BLaER1 treated with 17β-estradiol and CSF1 and Interleukin-3, amounts not matched to agents 10 nM and 100 nM (cell line): Measurements from ENCODE around the gene RSU1.
"Not testable (repeated sequence)": the region's sequence is repeated elsewhere in the genome, so short reads cannot be mapped to it uniquely, and the experiment has no call there.

Experiments
- H3K27ac ChIP-seq, 11 experiments: shearing (Covaris generic); formaldehyde crosslinking; 2 replicates each; pipeline ENCODE4 v1.8.1; 2022
- H3K27me3 ChIP-seq, 11 experiments: shearing (Covaris generic); formaldehyde crosslinking; 2 replicates each; pipeline ENCODE4 v1.8.1; 2022
- H3K36me3 ChIP-seq, 11 experiments: shearing (Covaris generic); formaldehyde crosslinking; 2 replicates each; pipeline ENCODE4 v1.8.1; 2022
- H3K4me1 ChIP-seq, 10 experiments: shearing (Covaris generic); formaldehyde crosslinking; 2 replicates each; pipeline ENCODE4 v1.8.1; 2022
- H3K4me2 ChIP-seq, 11 experiments: shearing (Covaris generic); formaldehyde crosslinking; 2 replicates each; pipeline ENCODE4 v1.8.1; 2022
- H3K4me3 ChIP-seq, 10 experiments: shearing (Covaris generic); formaldehyde crosslinking; 2 replicates each; pipeline ENCODE4 v1.8.1; 2022
- H3K9ac ChIP-seq, 11 experiments: shearing (Covaris generic); formaldehyde crosslinking; 2 replicates each; pipeline ENCODE4 v1.8.1; 2022
- H3K9me3 ChIP-seq, 11 experiments: shearing (Covaris generic); formaldehyde crosslinking; replicated peaks in 1 of 11; 2 replicates each; pipeline ENCODE4 v1.8.1; 2022
- H4K20me1 ChIP-seq, 11 experiments: shearing (Covaris generic); formaldehyde crosslinking; 2 replicates each; pipeline ENCODE4 v1.8.1; 2022
- Cebpa-rat ChIP-seq, 11 experiments: shearing (Covaris generic); IDR thresholded peaks; 2 replicates each; pipeline ENCODE4 v1.8.1; 2022

RSU1 gene

DNA sequence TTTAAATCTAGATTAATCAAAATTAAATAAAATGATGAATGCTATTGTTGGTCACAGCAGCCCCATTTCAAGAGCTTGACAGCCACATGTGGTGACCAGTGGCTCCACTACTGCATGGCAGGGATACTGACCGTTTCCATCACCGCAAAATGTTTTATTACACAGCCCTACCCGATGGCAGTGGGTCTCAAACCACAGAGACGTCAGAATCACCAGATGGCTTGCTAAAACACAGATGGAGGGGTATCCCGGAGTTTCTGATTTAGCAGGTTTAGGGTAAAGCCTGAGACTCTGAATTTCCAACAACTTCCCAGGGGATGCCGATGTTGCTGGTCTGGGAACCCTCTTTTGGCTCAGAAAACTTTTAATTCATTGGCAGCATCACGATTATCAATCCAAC lies 47.9 kb downstream of the RSU1 start:
- Histone ChIP-seq H3K4me1 (peaks cover 0 to 18% (median 10%) of the 10 kb centered on the region in 10 experiments; a peak in 17 of 20 replicates), H4K20me1 (peaks cover 0 to 94% (median 74%) of the 10 kb centered on the region in 11 experiments; a peak in 19 of 22 replicates), H3K36me3 (peaks cover 4 to 67% (median 24%) of the 10 kb centered on the region in 11 experiments; a peak in 16 of 22 replicates), H3K4me3 (no peak overlapping the region), H3K4me2 (no peak overlapping the region), H3K27me3 (no peaks in the 10 kb centered on the region), H3K27ac (no peak overlapping the region), H3K9ac (no peak overlapping the region), H3K9me3 (no peaks in the 10 kb centered on the region)
- TF ChIP-seq Cebpa-rat (IDR thresholded peaks at IDR 0.05), result no peak

DNA sequence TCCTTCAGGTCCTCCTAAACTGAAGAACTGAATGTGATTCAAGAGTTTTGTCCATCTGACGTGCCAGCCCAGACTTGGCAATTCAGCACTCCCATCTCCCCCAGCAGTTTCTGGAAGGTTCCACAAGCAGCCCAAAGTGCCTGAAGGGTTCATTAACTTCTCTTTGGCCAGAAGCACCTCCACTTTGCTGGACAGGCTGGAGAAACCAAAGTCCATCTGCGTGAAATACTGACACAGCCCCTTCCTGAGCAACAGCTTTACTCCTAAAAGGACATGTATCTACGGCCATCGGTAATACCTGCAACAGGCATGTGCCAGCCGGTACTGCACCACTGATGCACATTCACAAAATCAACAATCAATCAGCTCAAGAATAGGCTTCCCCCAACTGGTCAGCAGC lies 48.5 kb downstream of the RSU1 start:
- H3K9ac ChIP-seq, result no peak overlapping the region
- H3K4me1 ChIP-seq, result peaks cover 0 to 18% (median 10%) of the 10 kb centered on the region in 10 experiments; a peak in 17 of 20 replicates
- H3K36me3 ChIP-seq, result peaks cover 5 to 68% (median 28%) of the 10 kb centered on the region in 11 experiments; a peak in 18 of 22 replicates
- no peak overlapping the region for H3K4me2 ChIP-seq
- H3K4me3 ChIP-seq, result no peak overlapping the region
- peaks cover 0 to 95% (median 68%) of the 10 kb centered on the region in 11 experiments; a peak in 19 of 22 replicates for H4K20me1 ChIP-seq
- no peaks in the 10 kb centered on the region for H3K27me3 ChIP-seq
- no peaks in the 10 kb centered on the region for H3K9me3 ChIP-seq
- TF ChIP-seq Cebpa-rat (IDR thresholded peaks at IDR 0.05), result no peak
- H3K27ac ChIP-seq, result no peak overlapping the region

DNA sequence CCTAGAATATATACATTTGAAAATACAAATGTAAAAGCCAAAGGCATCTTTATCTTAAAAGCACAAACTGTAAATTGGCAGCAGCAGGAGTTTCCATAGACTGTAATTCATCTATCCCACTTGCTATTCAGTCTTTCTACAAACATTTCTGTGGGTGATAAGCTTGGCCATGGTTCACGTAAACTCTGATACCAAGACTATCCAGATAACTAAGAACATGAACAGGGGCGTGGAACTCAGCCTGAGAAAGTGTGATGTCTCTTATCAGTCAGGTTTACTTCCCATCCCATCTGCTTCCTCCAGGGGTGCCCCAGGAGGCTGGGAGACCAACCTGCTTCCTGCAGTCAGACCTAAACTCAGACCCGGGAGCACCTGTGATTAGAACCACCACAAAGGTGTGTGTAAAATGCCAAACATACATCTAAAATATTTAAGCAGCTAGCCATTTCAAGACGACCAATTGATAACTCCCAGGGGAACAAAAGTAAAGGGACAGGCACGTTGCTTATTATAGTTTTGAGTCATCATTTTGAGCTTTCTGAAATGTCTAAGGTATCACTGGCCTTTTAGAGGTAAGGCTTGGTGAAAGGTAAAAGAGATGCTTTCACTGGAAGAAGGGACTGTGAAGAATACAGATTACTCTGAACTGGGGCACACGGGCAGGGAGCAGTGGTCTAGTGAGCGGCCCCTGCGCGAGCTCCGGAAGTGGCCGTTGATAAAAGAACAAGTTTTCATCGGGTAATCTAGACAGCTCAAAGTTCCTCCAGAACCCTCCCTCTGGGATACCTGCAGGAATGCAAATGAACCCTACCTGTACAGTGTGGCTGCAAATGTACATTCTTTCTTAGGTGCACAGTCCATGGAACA lies 51.5 kb downstream of the RSU1 start:
- no peak overlapping the region for H3K4me3 ChIP-seq
- H3K36me3 ChIP-seq, result peaks cover 28 to 87% (median 53%) of the 10 kb centered on the region in 11 experiments; a peak in 21 of 22 replicates
- no peak for TF ChIP-seq Cebpa-rat (IDR thresholded peaks at IDR 0.05)
- H3K27me3 ChIP-seq, result no peaks in the 10 kb centered on the region
- H3K4me1 ChIP-seq, result peaks cover 9 to 19% (median 16%) of the 10 kb centered on the region in 10 experiments; a peak in 19 of 20 replicates
- H3K27ac ChIP-seq, result no peak overlapping the region
- no peaks in the 10 kb centered on the region for H3K9me3 ChIP-seq
- H3K4me2 ChIP-seq, result peak overlapping the region in 6 of 11 experiments; percentile 0 to 36 (median 8); a peak in 4 of 22 replicates
- H4K20me1 ChIP-seq, result peaks cover 0 to 78% (median 62%) of the 10 kb centered on the region in 11 experiments; a peak in 19 of 22 replicates
- H3K9ac ChIP-seq, result no peak overlapping the region

DNA sequence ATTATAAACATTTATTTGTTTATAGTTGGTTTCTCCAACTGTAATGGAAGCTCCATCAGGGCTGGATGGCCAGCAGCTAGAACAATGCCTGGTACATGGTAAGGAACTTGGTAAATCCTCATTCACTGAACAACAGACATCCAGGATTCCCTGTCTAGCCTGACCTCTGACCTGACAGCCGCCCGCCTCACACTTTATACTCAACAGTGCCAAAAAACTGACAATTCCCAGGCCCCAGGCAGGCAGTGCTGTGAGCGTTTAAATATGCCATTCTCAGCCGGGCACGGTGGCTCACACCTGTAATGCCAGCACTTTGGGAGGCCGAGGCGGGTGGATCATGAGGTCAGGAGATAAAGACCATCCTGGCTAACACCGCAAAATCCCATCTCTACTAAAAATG lies 55.9 kb downstream of the RSU1 start:
- peaks cover 9 to 21% (median 16%) of the 10 kb centered on the region in 10 experiments; a peak in 18 of 20 replicates for H3K4me1 ChIP-seq
- peaks cover 53 to 93% (median 73%) of the 10 kb centered on the region in 11 experiments for H3K36me3 ChIP-seq
- no peak overlapping the region for H3K9ac ChIP-seq
- H3K9me3 ChIP-seq, result no peaks in the 10 kb centered on the region
- peak overlapping the region in 1 of 11 experiments; percentile 18; a peak in 1 of 22 replicates for H3K27ac ChIP-seq
- H4K20me1 ChIP-seq, result peaks cover 0 to 42% (median 28%) of the 10 kb centered on the region in 11 experiments; a peak in 15 of 22 replicates
- no peak overlapping the region for H3K4me3 ChIP-seq
- TF ChIP-seq Cebpa-rat (IDR thresholded peaks at IDR 0.05), result no peak
- no peaks in the 10 kb centered on the region for H3K27me3 ChIP-seq
- peak overlapping the region in 10 of 11 experiments; percentile 20 to 65 (median 36); a peak in 16 of 22 replicates for H3K4me2 ChIP-seq

DNA sequence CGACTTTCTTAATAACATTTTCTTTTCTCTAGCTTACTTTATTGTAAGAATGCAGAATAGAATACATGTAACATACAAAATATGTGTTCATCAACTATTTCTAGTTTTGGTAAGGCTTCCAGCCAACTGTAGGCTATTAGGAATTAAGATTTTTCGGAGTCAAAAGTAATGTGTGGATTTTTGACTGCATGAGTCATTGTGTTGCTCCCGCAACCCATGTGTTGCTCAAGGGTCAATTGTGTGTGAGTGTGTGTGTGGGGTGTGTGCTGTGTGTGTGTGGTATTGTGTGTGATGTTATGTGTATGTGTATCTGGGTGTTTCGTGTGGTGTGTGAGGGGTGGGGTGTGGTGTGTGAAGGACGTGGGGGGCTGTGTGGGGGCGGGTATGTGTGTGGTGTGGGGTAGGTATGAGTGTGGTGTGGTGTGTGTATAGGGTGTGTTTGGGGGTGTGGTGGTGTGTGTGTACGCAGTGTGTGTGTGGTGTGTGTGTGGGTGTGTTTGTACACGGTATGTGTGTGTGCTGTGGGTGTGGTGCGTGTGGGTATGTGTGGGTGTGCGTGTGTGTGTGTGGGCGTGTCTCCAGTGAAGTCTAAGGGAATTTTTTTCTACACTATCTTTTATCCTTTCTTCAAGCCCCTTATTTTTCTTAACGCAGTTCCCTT lies 60.5 kb downstream of the RSU1 start:
- no peak overlapping the region for H3K27ac ChIP-seq
- no peaks in the 10 kb centered on the region for H3K27me3 ChIP-seq
- H3K4me3 ChIP-seq, result no peak overlapping the region
- no peak overlapping the region for H3K4me2 ChIP-seq
- no peaks in the 10 kb centered on the region for H3K9me3 ChIP-seq
- no peak overlapping the region for H3K9ac ChIP-seq
- peaks cover 48 to 97% (median 77%) of the 10 kb centered on the region in 11 experiments for H3K36me3 ChIP-seq
- TF ChIP-seq Cebpa-rat (IDR thresholded peaks at IDR 0.05), result no peak
- peaks cover 0 to 14% (median 8%) of the 10 kb centered on the region in 11 experiments; a peak in 11 of 22 replicates for H4K20me1 ChIP-seq
- H3K4me1 ChIP-seq, result peaks cover 6 to 12% (median 9%) of the 10 kb centered on the region in 10 experiments; a peak in 18 of 20 replicates

DNA sequence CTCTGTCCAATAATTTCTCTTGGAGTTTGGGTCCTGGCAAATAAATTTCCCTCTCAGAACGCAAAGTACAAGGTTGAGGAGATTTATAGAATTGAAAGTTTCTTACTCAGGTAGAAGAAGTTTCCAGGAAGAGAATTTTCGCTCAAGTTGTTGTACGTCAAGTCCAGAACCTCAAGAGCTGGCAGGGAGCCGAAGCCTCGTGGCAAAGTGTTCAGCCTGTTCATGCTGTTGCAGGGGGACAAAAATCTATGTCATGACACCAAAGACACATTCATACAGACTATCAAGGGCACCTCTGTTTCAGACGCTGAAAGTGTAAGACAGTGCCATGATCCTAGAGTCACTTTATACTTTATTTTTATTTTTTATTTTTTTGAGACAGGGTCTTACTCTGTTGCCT lies 62.5 kb downstream of the RSU1 start:
- H3K36me3 ChIP-seq, result peaks cover 51 to 97% (median 81%) of the 10 kb centered on the region in 11 experiments
- H3K4me3 ChIP-seq, result no peak overlapping the region
- no peaks in the 10 kb centered on the region for H3K9me3 ChIP-seq
- no peak overlapping the region for H3K4me2 ChIP-seq
- no peaks in the 10 kb centered on the region for H3K27me3 ChIP-seq
- no peak overlapping the region for H3K9ac ChIP-seq
- no peak for TF ChIP-seq Cebpa-rat (IDR thresholded peaks at IDR 0.05)
- no peaks in the 10 kb centered on the region for H3K4me1 ChIP-seq
- H4K20me1 ChIP-seq, result peaks cover 0 to 14% (median 8%) of the 10 kb centered on the region in 11 experiments; a peak in 11 of 22 replicates
- H3K27ac ChIP-seq, result no peak overlapping the region

DNA sequence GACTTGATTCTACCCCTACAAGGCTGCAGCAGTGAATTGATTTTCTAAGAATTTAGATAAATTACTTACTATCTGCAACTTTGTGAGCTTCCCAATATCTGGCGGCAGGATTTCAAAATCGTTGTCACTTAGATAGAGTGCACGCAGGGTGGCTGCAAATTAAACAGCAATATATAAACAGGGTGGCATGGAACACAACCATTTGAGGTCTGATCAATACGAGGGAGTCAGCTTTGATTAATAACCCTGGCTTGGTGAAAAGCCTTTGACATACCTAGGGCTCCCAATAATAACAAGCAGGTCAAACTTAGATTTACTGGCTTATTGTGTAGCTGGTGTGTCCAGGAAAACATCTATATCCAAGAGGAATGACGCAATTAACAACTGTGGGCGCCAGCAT lies 64.4 kb downstream of the RSU1 start:
- not testable (repeated sequence) for H3K4me3 ChIP-seq, H3K9ac ChIP-seq, H3K27ac ChIP-seq, H3K4me2 ChIP-seq, H3K9me3 ChIP-seq, H3K4me1 ChIP-seq, H3K27me3 ChIP-seq
- Histone ChIP-seq H3K36me3 (peaks cover 50 to 97% (median 83%) of the 10 kb centered on the region in 11 experiments), H4K20me1 (peaks cover 0 to 10% (median 1%) of the 10 kb centered on the region in 11 experiments; a peak in 10 of 22 replicates)

DNA sequence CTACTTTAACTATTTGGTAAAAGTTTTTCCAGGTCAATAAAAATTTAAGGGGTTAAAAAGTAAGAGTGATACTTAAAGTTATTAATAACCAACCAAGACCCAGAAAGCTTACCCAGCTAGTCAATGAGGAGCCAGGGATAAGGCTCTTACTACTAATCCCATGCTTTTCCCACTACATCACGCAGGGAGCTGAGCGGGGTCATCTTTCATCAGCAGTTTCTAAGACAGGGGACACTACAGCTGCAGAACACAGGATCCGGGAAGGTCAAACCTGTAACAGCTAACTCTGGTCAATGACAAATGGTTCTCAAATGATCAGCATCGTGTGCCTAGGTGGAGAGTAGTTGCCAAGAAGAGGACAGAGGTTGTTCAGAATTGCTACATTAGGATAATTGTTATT lies 65.1 kb downstream of the RSU1 start:
- no peaks in the 10 kb centered on the region for H3K27me3 ChIP-seq
- peaks cover 0 to 11% (median 0%) of the 10 kb centered on the region in 11 experiments; a peak in 5 of 22 replicates for H4K20me1 ChIP-seq
- no peak for TF ChIP-seq Cebpa-rat (IDR thresholded peaks at IDR 0.05)

DNA sequence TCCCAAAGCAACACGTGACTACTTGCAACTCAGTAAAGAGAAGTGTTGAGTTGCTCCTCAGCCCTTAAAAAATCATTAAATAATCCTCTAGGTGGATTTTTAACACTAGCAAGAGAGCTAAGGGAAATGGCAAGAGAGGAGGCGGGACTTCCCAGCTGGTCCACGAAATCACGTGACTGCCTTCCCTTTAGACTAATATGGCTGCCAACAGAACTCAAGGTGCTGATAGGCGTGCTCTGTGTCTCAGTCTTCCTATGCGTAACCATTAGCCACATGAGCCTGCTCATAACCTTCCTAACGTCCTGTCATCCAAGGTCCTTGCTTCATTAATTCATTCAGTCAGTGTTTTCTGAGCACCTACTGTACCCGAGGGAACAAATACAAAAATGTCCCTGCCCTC lies 66.0 kb downstream of the RSU1 start:
- H3K9me3 ChIP-seq, result no peaks in the 10 kb centered on the region
- H3K27me3 ChIP-seq, result no peaks in the 10 kb centered on the region
- no peak overlapping the region for H3K9ac ChIP-seq
- no peak overlapping the region for H3K27ac ChIP-seq
- TF ChIP-seq Cebpa-rat (IDR thresholded peaks at IDR 0.05), result no peak
- H3K4me3 ChIP-seq, result no peak overlapping the region
- no peak overlapping the region for H3K4me2 ChIP-seq
- H3K36me3 ChIP-seq, result peaks cover 39 to 99% (median 90%) of the 10 kb centered on the region in 11 experiments
- H3K4me1 ChIP-seq, result no peaks in the 10 kb centered on the region
- peaks cover 0 to 14% (median 0%) of the 10 kb centered on the region in 11 experiments; a peak in 6 of 22 replicates for H4K20me1 ChIP-seq

More for the DNA sequence above, 65.1 kb downstream of the RSU1 start:
- H3K9me3 ChIP-seq, result no peaks in the 10 kb centered on the region
- no peak overlapping the region for H3K9ac ChIP-seq
- H3K27ac ChIP-seq, result no peak overlapping the region
- H3K4me3 ChIP-seq, result no peak overlapping the region
- H3K36me3 ChIP-seq, result peaks cover 45 to 97% (median 83%) of the 10 kb centered on the region in 11 experiments
- no peaks in the 10 kb centered on the region for H3K4me1 ChIP-seq
- no peak overlapping the region for H3K4me2 ChIP-seq
